UCSD-AML1 (cell line): ENCODE data around the gene CATSPER3.

ENCODE experiments used
- DNase-seq: peaks from one replicate; lab custom pipeline; 2025; ENCODE audit not compliant: unreplicated experiment; lab: John Stamatoyannopoulos, UW

CATSPER3 gene

GRCh38 chr5:134967607-134968006 is at the start of gene CATSPER3:
Gene CATSPER3 (plus strand): TSS chr5:134967907. CDS start chr5:134967992, 85 bp downstream.
- DNase-seq, result no peak

- no peak for DNase-seq
Observed at GRCh38 chr5:134918861-134919260, 48.8 kb upstream of the CATSPER3 start.

- DNase-seq, result no peak
Observed at GRCh38 chr5:134920848-134921575, 46.7 kb upstream of the CATSPER3 start.

- DNase-seq, result no peak
Observed at GRCh38 chr5:134932508-134932907, 35.2 kb upstream of the CATSPER3 start.

GRCh38 chr5:134934202-134934601 is 33.5 kb upstream of the CATSPER3 start:
- DNase-seq, result no peak

GRCh38 chr5:134935711-134936602 is 31.8 kb upstream of the CATSPER3 start:
- no peak for DNase-seq

GRCh38 chr5:134937526-134937925 is 30.2 kb upstream of the CATSPER3 start:
- DNase-seq, result no peak

- DNase-seq, result no peak
Observed at GRCh38 chr5:134938030-134938429, 29.7 kb upstream of the CATSPER3 start.

- DNase-seq, result no peak
Observed at GRCh38 chr5:134939500-134939899, 28.2 kb upstream of the CATSPER3 start.

- no peak for DNase-seq
Observed at GRCh38 chr5:134943547-134943946, 24.2 kb upstream of the CATSPER3 start.

GRCh38 chr5:134944630-134945029 is 23.1 kb upstream of the CATSPER3 start:
- DNase-seq, result no peak

- DNase-seq, result no peak
Observed at GRCh38 chr5:134945041-134945440, 22.7 kb upstream of the CATSPER3 start.

GRCh38 chr5:134948911-134949310 is 18.8 kb upstream of the CATSPER3 start:
- no peak for DNase-seq

GRCh38 chr5:134949316-134949715 is 18.4 kb upstream of the CATSPER3 start:
- no peak for DNase-seq

GRCh38 chr5:134957920-134958608 is 9.6 kb upstream of the CATSPER3 start:
- DNase-seq, result no peak

- no peak for DNase-seq
Observed at GRCh38 chr5:134958755-134959154, 9.0 kb upstream of the CATSPER3 start.

- DNase-seq, result no peak
Observed at GRCh38 chr5:134963098-134963497, 4.6 kb upstream of the CATSPER3 start.

- DNase-seq, result no peak
Observed at GRCh38 chr5:134964359-134965270, 3.1 kb upstream of the CATSPER3 start.

- DNase-seq, result no peak
Observed at GRCh38 chr5:134965271-134965825, 2.4 kb upstream of the CATSPER3 start.

GRCh38 chr5:134968055-134968454 is 348 bp downstream of the CATSPER3 start:
- no peak for DNase-seq
